Neutrophil (primary cell): ENCODE measurements around the gene REG4.

Experiments
- H3K27ac ChIP-seq: fragments of 200-600 bp; sonication (generic); 2 replicates; pipeline ENCODE4 v1.5.1; 2016; ENCODE audit warnings: mild to moderate bottlenecking, moderate library complexity
- H3K27me3 ChIP-seq: fragments of 200-600 bp; sonication (generic); 2 replicates; pipeline ENCODE4 v1.6.0; 2016; ENCODE audit warnings: mild to moderate bottlenecking
- H3K36me3 ChIP-seq: fragments of 200-600 bp; sonication (generic); 2 replicates; pipeline ENCODE4 v1.5.1; 2017
- H3K4me1 ChIP-seq, 2 experiments: fragments of 200-600 bp in 1 of 2; sonication (generic) in 1 of 2; 1 replicate in 1 of 2; 2 replicates in 1 of 2; pipeline versions ENCODE4 v1.5.1 to v1.6.1; 2013 to 2016; ENCODE audit warnings: low read depth in 1 of 2, low read length in 1 of 2, mild to moderate bottlenecking in 1 of 2, moderate library complexity in 1 of 2; ENCODE audit not compliant: control insufficient read depth in 1 of 2, insufficient read depth in 1 of 2
- H3K4me3 ChIP-seq, 2 experiments: fragments of 200-600 bp in 1 of 2; sonication (generic) in 1 of 2; 1 replicate in 1 of 2; 2 replicates in 1 of 2; pipeline ENCODE4 v1.5.1; 2013 to 2016; ENCODE audit warnings: low read depth in 1 of 2, low read length in 1 of 2, mild to moderate bottlenecking in 1 of 2, moderate library complexity in 1 of 2
- H3K9me3 ChIP-seq: fragments of 200-600 bp; sonication (generic); 2 replicates; pipeline ENCODE4 v1.5.1; 2016
- CTCF ChIP-seq: fragments of 200-600 bp; sonication (generic); IDR thresholded peaks from 2 replicates; pipeline ENCODE4 v1.5.1; 2016; ENCODE audit warnings: antibody characterized with exemption

The REG4 gene

GRCh38 chr1:119828266-119828665 lies 17.0 kb upstream of the REG4 start:
- no peaks in the 10 kb centered on the region for H3K9me3 ChIP-seq
- H3K4me3 ChIP-seq = no peak overlapping the region
- H3K27ac ChIP-seq = no peak overlapping the region
- no peaks in the 10 kb centered on the region for H3K36me3 ChIP-seq
- H3K27me3 ChIP-seq = no peaks in the 10 kb centered on the region
- no peak for TF ChIP-seq CTCF
- H3K4me1 ChIP-seq = no peaks in the 10 kb centered on the region

- TF ChIP-seq CTCF = no peak
- no peaks in the 10 kb centered on the region for H3K4me1 ChIP-seq
- no peaks in the 10 kb centered on the region for H3K9me3 ChIP-seq
- no peaks in the 10 kb centered on the region for H3K36me3 ChIP-seq
- no peaks in the 10 kb centered on the region for H3K27me3 ChIP-seq
- H3K27ac ChIP-seq = no peak overlapping the region
- no peak overlapping the region for H3K4me3 ChIP-seq
Observed at GRCh38 chr1:119827010-119827409, 15.8 kb upstream of the REG4 start.

- no peak for TF ChIP-seq CTCF
- Histone ChIP-seq H3K27ac (no peak overlapping the region), H3K27me3 (no peaks in the 10 kb centered on the region), H3K9me3 (no peaks in the 10 kb centered on the region), H3K36me3 (no peaks in the 10 kb centered on the region), H3K4me1 (no peaks in the 10 kb centered on the region), H3K4me3 (no peak overlapping the region)
Observed at GRCh38 chr1:119822406-119822805, 11.1 kb upstream of the REG4 start.

- H3K4me3 ChIP-seq = no peak overlapping the region
- H3K27me3 ChIP-seq = no peaks in the 10 kb centered on the region
- H3K27ac ChIP-seq = no peak overlapping the region
- H3K4me1 ChIP-seq = no peaks in the 10 kb centered on the region
- TF ChIP-seq CTCF = no peak
- H3K9me3 ChIP-seq = no peaks in the 10 kb centered on the region
- H3K36me3 ChIP-seq = no peaks in the 10 kb centered on the region
Observed at GRCh38 chr1:119818181-119818580, 6.9 kb upstream of the REG4 start.

- no peaks in the 10 kb centered on the region for H3K27me3 ChIP-seq
- no peaks in the 10 kb centered on the region for H3K4me1 ChIP-seq
- H3K36me3 ChIP-seq = no peaks in the 10 kb centered on the region
- H3K9me3 ChIP-seq = no peaks in the 10 kb centered on the region
- no peak overlapping the region for H3K27ac ChIP-seq
- no peak overlapping the region for H3K4me3 ChIP-seq
- no peak for TF ChIP-seq CTCF
Observed at GRCh38 chr1:119816407-119816806, 5.1 kb upstream of the REG4 start.

GRCh38 chr1:119815928-119816327 lies 4.7 kb upstream of the REG4 start:
- Histone ChIP-seq H3K36me3 (no peaks in the 10 kb centered on the region), H3K4me3 (no peak overlapping the region), H3K27ac (no peak overlapping the region), H3K4me1 (no peaks in the 10 kb centered on the region), H3K27me3 (no peaks in the 10 kb centered on the region), H3K9me3 (no peaks in the 10 kb centered on the region)
- TF ChIP-seq CTCF = no peak
